ENCODE results near the gene HMX3. TPM values are rescaled to one million over a fixed set of nuclear protein-coding genes. Genes with fewer than 3 reads are reported as not detected.

HMX3 gene
- total and polyA plus RNA-seq, 2 of the 8 experiments (the other 6 are each of a cell fraction or from before 2014, with no cell fraction given) = 0.05 TPM; not detected in 1

GRCh38 chr10:123135415-123136141 lies at the start of gene HMX3 (continued):
- peak in 1 of 2 experiments; percentile 56; a peak in 1 of 4 replicates for TF ChIP-seq HDAC2 (IDR thresholded peaks at IDR 0.05; ENCODE audit: borderline replicate concordance in 1 of 2, low read depth in 2 of 2, low read length in 2 of 2)
- TF ChIP-seq YY1 (IDR thresholded peaks at IDR 0.05; ENCODE audit: low read depth, low read length) = 0 out of 2 replicates have a peak, but pooled peaks have one; percentile 15
- TF ChIP-seq RBBP5 (IDR thresholded peaks at IDR 0.05; ENCODE audit: borderline replicate concordance, low read depth, low read length) = peak; percentile 43; the same call in 1 of the 2 replicates
- TF ChIP-seq TEAD4 (IDR thresholded peaks at IDR 0.05; ENCODE audit: low read depth, low read length) = no peak
- no peak for TF ChIP-seq BACH1 (IDR thresholded peaks at IDR 0.05; ENCODE audit: low read length)
